HL-60 (cell line): Measurements from ENCODE around the gene RAB31.
A peak's percentile ranks its signal among the peaks of the same experiment; 100 is the strongest.

Experiments
- DNase-seq, 2 experiments: peaks; one replicate each; pipeline ENCODE4 v3.0.0-alpha.2; 2010 to 2020; ENCODE audit warnings: low read depth in 1 of 2, low spot score in 1 of 2
- H3K27ac ChIP-seq: fragments of 250-450 bp; sonication (Bioruptor Pico); replicated peaks from 2 replicates; pipeline ENCODE4 v1.5.1; 2020; ENCODE audit warnings: mild to moderate bottlenecking, moderate library complexity
- H3K27me3 ChIP-seq: fragments of 250-450 bp; sonication (Bioruptor Pico); 2 replicates; pipeline ENCODE4 v1.5.1; 2021; ENCODE audit warnings: mild to moderate bottlenecking, moderate library complexity; ENCODE audit not compliant: insufficient read depth, poor library complexity, severe bottlenecking
- H3K4me3 ChIP-seq: replicated peaks from 2 replicates; pipeline ENCODE4 v1.5.1; 2011; ENCODE audit warnings: mild to moderate bottlenecking, control low read depth, low read length; ENCODE audit not compliant: insufficient read depth
- CTCF ChIP-seq: IDR thresholded peaks from one replicate; pipeline ENCODE4 v1.5.1; 2011; ENCODE audit warnings: low read length, control low read depth, inconsistent platforms; ENCODE audit not compliant: insufficient read depth
- GABPA ChIP-seq: IDR thresholded peaks from 2 replicates; pipeline ENCODE4 v1.6.1; 2012; ENCODE audit warnings: low read depth
- POLR2AphosphoS5 ChIP-seq: IDR thresholded peaks from 2 replicates; pipeline ENCODE4 v1.6.1; 2012; ENCODE audit warnings: low read depth
- REST ChIP-seq: IDR thresholded peaks from 2 replicates; pipeline ENCODE4 v1.6.1; 2012; ENCODE audit warnings: low read depth; ENCODE audit not compliant: insufficient replicate concordance
- SPI1 ChIP-seq: IDR thresholded peaks from 2 replicates; pipeline ENCODE4 v1.6.1; 2012; ENCODE audit warnings: low read depth, mild to moderate bottlenecking, borderline replicate concordance

Gene RAB31

GRCh38 chr18:9868857-9869714 is 161.0 kb downstream of the RAB31 start:
- no peak for TF ChIP-seq GABPA
- no peak for TF ChIP-seq POLR2AphosphoS5
- no peak for TF ChIP-seq REST
- no peak for TF ChIP-seq SPI1
- TF ChIP-seq CTCF: no peak
- peak overlapping the region; percentile 79 for H3K27ac ChIP-seq

GRCh38 chr18:9869715-9870430 is 161.8 kb downstream of the RAB31 start:
- peak overlapping the region; percentile 79 for H3K27ac ChIP-seq
- no peak overlapping the region for H3K4me3 ChIP-seq
- DNase-seq: peak; percentile 77 to 89
- no peaks in the 10 kb centered on the region for H3K27me3 ChIP-seq
- no peak for TF ChIP-seq SPI1
- no peak for TF ChIP-seq REST
- TF ChIP-seq POLR2AphosphoS5: 0 out of 2 replicates have a peak, but pooled peaks have one; percentile 18

More at GRCh38 chr18:9868857-9869714, 161.0 kb downstream of the RAB31 start:
- Histone ChIP-seq H3K4me3 (no peak overlapping the region), H3K27me3 (no peaks in the 10 kb centered on the region)
- no peak for DNase-seq

GRCh38 chr18:9870431-9871008 is 162.4 kb downstream of the RAB31 start:
- Histone ChIP-seq H3K27me3 (no peaks in the 10 kb centered on the region), H3K4me3 (no peak overlapping the region), H3K27ac (peak overlapping the region; percentile 79)
- no peak for DNase-seq
- no peak for TF ChIP-seq GABPA
- TF ChIP-seq SPI1: no peak
- TF ChIP-seq POLR2AphosphoS5: no peak
- no peak for TF ChIP-seq REST
- TF ChIP-seq CTCF: no peak
